H1 (cell line): ENCODE results near the gene EXD2. TPM values are rescaled to one million over a fixed set of nuclear protein-coding genes. Genes with fewer than 3 reads are reported as not detected.
"Not testable (repeated sequence)": the region's sequence is repeated elsewhere in the genome, so short reads cannot be mapped to it uniquely, and the experiment has no call there.

Source experiments
- CTCF ChIA-PET: fragments of 300-600 bp; sonication (Branson Sonifier 250); formaldehyde crosslinking; loops from one replicate; lab custom pipeline; 2021; ENCODE audit not compliant: partially characterized antibody; lab: Charles Lee
- POLR2A ChIA-PET: fragments of 300-600 bp; sonication (Branson Sonifier 250); formaldehyde crosslinking; loops from one replicate; lab custom pipeline; 2021; ENCODE audit warnings: inconsistent platforms; ENCODE audit not compliant: partially characterized antibody; lab: Charles Lee
- DNase-seq, 2 experiments: peaks; one replicate each; pipeline versions ENCODE4 v3.0.0 to v3.0.0-alpha.2; 2010 to 2022; ENCODE audit warnings: low spot score in 2 of 2, low read depth in 1 of 2, mixed read lengths in 1 of 2
- FAIRE-seq: peaks from 2 replicates; lab custom pipeline; 2011; peaks lifted over from hg19 to GRCh38; lab: Jason Lieb, UNC
- H2AFZ ChIP-seq: 2 replicates; pipeline ENCODE4 v1.8.1; 2012; ENCODE audit warnings: low read length, inconsistent platforms
- H2AK5ac ChIP-seq: 2 replicates; pipeline ENCODE4 v1.6.1; 2013; ENCODE audit warnings: low read depth, low read length
- H2BK120ac ChIP-seq: replicated peaks from 2 replicates; pipeline ENCODE3; 2013; ENCODE audit warnings: low read depth, low read length, inconsistent platforms
- H2BK12ac ChIP-seq: 2 replicates; pipeline ENCODE4 v1.6.1; 2013; ENCODE audit warnings: low read depth, low read length
- H2BK15ac ChIP-seq: 2 replicates; pipeline ENCODE4 v1.6.1; 2013; ENCODE audit warnings: low read length
- H2BK20ac ChIP-seq: 2 replicates; pipeline ENCODE4 v1.6.1; 2013; ENCODE audit warnings: low read length
- H2BK5ac ChIP-seq: 2 replicates; pipeline ENCODE4 v1.6.1; 2013; ENCODE audit warnings: low read depth, low read length
- H3K14ac ChIP-seq: 2 replicates; pipeline ENCODE4 v1.6.1; 2013; ENCODE audit warnings: inconsistent platforms; ENCODE audit not compliant: insufficient read length
- H3K18ac ChIP-seq: 2 replicates; pipeline ENCODE4 v1.6.1; 2013; ENCODE audit warnings: low read length; ENCODE audit errors: extremely low read depth
- H3K23ac ChIP-seq: 2 replicates; pipeline ENCODE4 v1.6.1; 2013; ENCODE audit warnings: inconsistent platforms; ENCODE audit not compliant: insufficient read length
- H3K23me2 ChIP-seq: 2 replicates; pipeline ENCODE4 v1.6.1; 2013; ENCODE audit warnings: low read depth, low read length
- H3K27ac ChIP-seq: 2 replicates; pipeline ENCODE4 v1.6.1; 2011; ENCODE audit warnings: low read depth, low read length, inconsistent platforms
- H3K27me3 ChIP-seq, 4 experiments: replicated peaks in 1 of 4; 1 replicate in 1 of 4; 2 replicates in 3 of 4; pipeline versions ENCODE4 v1.6.1 to v1.8.1; 2011 to 2013; ENCODE audit warnings: low read length in 3 of 4, mild to moderate bottlenecking in 3 of 4, inconsistent platforms in 2 of 4, mixed read lengths in 2 of 4, moderate library complexity in 1 of 4; ENCODE audit not compliant: control insufficient read depth in 3 of 4, insufficient read depth in 3 of 4; ENCODE audit errors: extremely low read depth in 1 of 4
- H3K36me3 ChIP-seq, 4 experiments: 2 replicates each; pipeline versions ENCODE4 v1.6.1 to v1.8.1; 2011 to 2013; ENCODE audit warnings: mild to moderate bottlenecking in 4 of 4, low read length in 3 of 4, moderate library complexity in 2 of 4, control low read depth in 1 of 4, inconsistent platforms in 1 of 4; ENCODE audit not compliant: insufficient read depth in 4 of 4, control insufficient read depth in 2 of 4
- H3K4ac ChIP-seq: replicated peaks from 2 replicates; pipeline ENCODE3; 2013; ENCODE audit warnings: low read length, low read depth, mixed read lengths, inconsistent platforms; ENCODE audit not compliant: insufficient read length
- H3K4me1 ChIP-seq, 4 experiments: replicated peaks in 1 of 4; 1 replicate in 1 of 4; 2 replicates in 3 of 4; pipeline versions ENCODE4 v1.6.1 to v1.8.1; 2011 to 2013; ENCODE audit warnings: low read length in 3 of 4, inconsistent platforms in 2 of 4, mixed read lengths in 1 of 4; ENCODE audit not compliant: insufficient read depth in 4 of 4, control insufficient read depth in 3 of 4
- H3K4me2 ChIP-seq, 2 experiments: 2 replicates each; pipeline versions ENCODE4 v1.6.1 to v1.8.1; 2011 to 2013; ENCODE audit warnings: low read depth in 2 of 2, low read length in 2 of 2, control low read depth in 1 of 2, inconsistent platforms in 1 of 2, mild to moderate bottlenecking in 1 of 2; ENCODE audit not compliant: insufficient read depth in 1 of 2
- H3K4me3 ChIP-seq, 4 experiments: fragments of 200-600, 300-600 bp in 1 of 4; sonication (generic), shearing (Covaris generic), sonication (Bioruptor Twin) in 1 of 4; 2 replicates each; pipeline versions ENCODE4 v1.5.1 to v1.8.1; 2011 to 2016; ENCODE audit warnings: low read length in 4 of 4, low read depth in 3 of 4, control low read depth in 2 of 4, inconsistent platforms in 2 of 4, mild to moderate bottlenecking in 2 of 4, mixed read lengths in 1 of 4, moderate library complexity in 1 of 4; ENCODE audit not compliant: insufficient read depth in 2 of 4; ENCODE audit errors: extremely low read depth in 1 of 4
- H3K56ac ChIP-seq: replicated peaks from 2 replicates; pipeline ENCODE3; 2013; ENCODE audit warnings: low read depth, mild to moderate bottlenecking, mixed read lengths, low read length, inconsistent platforms; ENCODE audit not compliant: insufficient read length
- H3K79me1 ChIP-seq: 2 replicates; pipeline ENCODE4 v1.6.1; 2013; ENCODE audit warnings: low read depth, low read length, control low read depth
- H3K79me2 ChIP-seq, 2 experiments: 2 replicates each; pipeline versions ENCODE4 v1.6.1 to v1.8.1; 2012 to 2013; ENCODE audit warnings: low read length in 2 of 2, mild to moderate bottlenecking in 2 of 2, inconsistent platforms in 1 of 2; ENCODE audit not compliant: insufficient read depth in 2 of 2, control insufficient read depth in 1 of 2
- H3K9ac ChIP-seq, 4 experiments: replicated peaks in 1 of 4; 1 replicate in 1 of 4; 2 replicates in 3 of 4; pipeline versions ENCODE4 v1.6.1 to v1.8.1; 2011 to 2013; ENCODE audit warnings: low read depth in 3 of 4, low read length in 3 of 4, control low read depth in 2 of 4, mild to moderate bottlenecking in 2 of 4, moderate library complexity in 2 of 4, inconsistent platforms in 1 of 4; ENCODE audit errors: extremely low read depth in 1 of 4
- H3K9me3 ChIP-seq, 2 experiments: 2 replicates each; pipeline versions ENCODE4 v1.6.1 to v1.8.1; 2012 to 2013; ENCODE audit warnings: mild to moderate bottlenecking in 2 of 2, moderate library complexity in 2 of 2, control low read depth in 1 of 2, inconsistent platforms in 1 of 2, low read depth in 1 of 2, low read length in 1 of 2, mixed read lengths in 1 of 2; ENCODE audit not compliant: insufficient read depth in 2 of 2
- H4K20me1 ChIP-seq, 2 experiments: replicated peaks in 1 of 2; 2 replicates each; pipeline versions ENCODE3 to v1.8.1; 2011 to 2013; ENCODE audit warnings: inconsistent platforms in 2 of 2, low read length in 2 of 2, mild to moderate bottlenecking in 1 of 2; ENCODE audit not compliant: insufficient read depth in 2 of 2, control insufficient read depth in 1 of 2
- H4K5ac ChIP-seq: 2 replicates; pipeline ENCODE4 v1.6.1; 2013; ENCODE audit warnings: low read length, low read depth, mixed read lengths, inconsistent platforms; ENCODE audit not compliant: insufficient read length
- H4K8ac ChIP-seq: 2 replicates; pipeline ENCODE4 v1.8.0; 2013; ENCODE audit warnings: mild to moderate bottlenecking, moderate library complexity, low read length, inconsistent platforms; ENCODE audit not compliant: insufficient read depth; ENCODE audit errors: extremely low read depth
- H4K91ac ChIP-seq: replicated peaks from 2 replicates; pipeline ENCODE3; 2013; ENCODE audit warnings: low read length, mixed read lengths, inconsistent platforms; ENCODE audit not compliant: insufficient read length
- KDM1A ChIP-seq: fragments of 200-600, 300-600 bp; sonication (generic); IDR thresholded peaks from 2 replicates; pipeline ENCODE4 v1.7.1; 2016; ENCODE audit warnings: mild to moderate bottlenecking, low read length, borderline replicate concordance
- WGBS, 2 experiments: shearing (Covaris generic) in 1 of 2; methylation state at CpG; one replicate each; pipeline versions ENCODE4 v1.1.6 to v1.1.7; 2013 to 2015; ENCODE audit warnings: low lambda C conversion rate in 2 of 2, mixed read lengths in 2 of 2, inconsistent platforms in 1 of 2, low coverage in 1 of 2, missing lambda C conversion rate in 1 of 2; ENCODE audit not compliant: insufficient replicate concordance in 2 of 2, insufficient coverage in 1 of 2, insufficient read length in 1 of 2; ENCODE audit errors: extremely low coverage in 1 of 2, missing lambda C conversion rate in 1 of 2; 5-methylcytosine and 5-hydroxymethylcytosine counted together
- polyA plus RNA-seq, 7 experiments: library from polyadenylated mRNA; depleted of rRNA in 3 of 7; stranded (reverse) in 5 of 7; unstranded in 2 of 7; fragments of >200 nt in 5 of 7; fragments of 200-250 nt in 2 of 7; gene quantifications; 1 replicate in 5 of 7; 2 replicates in 1 of 7; 4 replicates in 1 of 7; pipeline versions ENCODE4 v1.2.1 to v1.2.3, GENCODE V29; 2011 to 2013; ENCODE audit warnings: missing spikeins in 2 of 7, mixed read lengths in 2 of 7
- total RNA-seq: library from RNA; stranded (reverse); fragmentation: NEBNext Ultra II Directional; extraction: Animal tissue kit (Norgen Biotek cat#: 25700); gene quantifications from 2 replicates; pipeline ENCODE4 v1.2.1, GENCODE V29; 2021

The EXD2 gene
- total and polyA plus RNA-seq, 2 of the 8 experiments (the other 6 are each of a cell fraction or from before 2014, with no cell fraction given) = 11.9 to 25.9 TPM

- H3K9ac ChIP-seq, H3K4me2 ChIP-seq, H3K4ac ChIP-seq, H4K20me1 ChIP-seq, H3K4me3 ChIP-seq, H4K5ac ChIP-seq, H3K27me3 ChIP-seq, H3K4me1 ChIP-seq, H3K23me2 ChIP-seq, FAIRE-seq, H2BK15ac ChIP-seq, H2BK5ac ChIP-seq, H3K14ac ChIP-seq, DNase-seq, H4K91ac ChIP-seq, H2BK120ac ChIP-seq, H3K9me3 ChIP-seq, H2AK5ac ChIP-seq, H3K23ac ChIP-seq, H3K27ac ChIP-seq, CTCF ChIA-PET, H2BK12ac ChIP-seq, H3K18ac ChIP-seq, H2BK20ac ChIP-seq, H3K56ac ChIP-seq, H4K8ac ChIP-seq, H3K36me3 ChIP-seq, H2AFZ ChIP-seq, H3K79me1 ChIP-seq, H3K79me2 ChIP-seq: not testable (repeated sequence)
- POLR2A ChIA-PET = interaction anchor here (1.3 kb wide), 1 partner anchor 9 kb away, joined by 3 read pairs; the partner anchor contains the start of gene EXD2
- TF ChIP-seq KDM1A = peak; percentile 30; the same call in 1 of the 2 replicates
- 91% methylated on average over 1 of the region's 1 CpG; no CpG with 5 or more reads in 1 of the 2 experiments for WGBS, 2 experiments
These were observed 8.7 kb upstream of the EXD2 start for GRCh38 chr14:69182580-69182979.
